CD4-positive, alpha-beta T cell treated with Interleukin-17A for 4 hours (primary cell): ENCODE data around the gene TAF11.
"Not testable (repeated sequence)": the region's sequence is repeated elsewhere in the genome, so short reads cannot be mapped to it uniquely, and the experiment has no call there.

Source experiments
- DNase-seq: peaks from one replicate; pipeline ENCODE4 v3.0.0-alpha.2; 2020; ENCODE audit warnings: mixed read lengths

Gene TAF11

DNA sequence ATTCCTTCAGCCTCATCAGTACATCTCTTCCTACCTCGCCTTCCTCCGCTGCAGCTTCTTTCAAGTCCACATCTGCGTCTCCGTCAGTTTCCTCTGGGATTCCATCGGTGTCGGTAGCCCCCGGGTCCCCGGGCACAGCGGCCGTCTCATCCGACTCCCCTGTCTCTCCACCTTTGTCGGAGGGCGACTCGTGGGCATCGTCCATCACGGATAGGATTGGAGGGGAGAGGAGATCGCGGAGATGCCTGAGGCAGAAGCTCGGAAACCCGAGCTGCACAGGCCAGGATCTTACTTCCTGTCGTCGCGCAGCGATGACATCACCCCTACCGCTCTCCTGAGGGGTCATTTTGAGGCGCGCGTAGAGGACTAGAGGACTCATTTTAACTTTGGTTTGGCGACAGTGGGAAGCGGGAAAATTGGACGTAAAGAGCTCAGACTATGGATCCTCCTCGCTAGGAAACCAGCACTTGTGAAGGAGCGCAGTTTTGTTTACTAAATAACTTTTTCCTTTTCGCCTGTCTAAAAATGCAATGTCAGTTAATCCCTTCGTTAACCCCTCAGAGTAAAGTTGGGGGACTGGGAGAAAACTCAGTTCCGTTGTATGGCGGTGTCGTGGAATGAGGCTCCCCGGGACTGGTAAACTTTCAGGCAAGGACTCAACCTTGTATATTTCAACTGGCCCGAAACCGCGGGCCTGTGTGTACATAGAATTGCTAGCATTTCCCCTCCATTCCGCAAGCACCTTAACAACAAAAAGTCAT lies at the start of gene TAF11:
TSS of gene TAF11 (minus strand) at position 290 of the 761 bp plus-strand sequence. CDS start at position 205, 85 bp downstream.
- DNase-seq: peak; percentile 92

DNA sequence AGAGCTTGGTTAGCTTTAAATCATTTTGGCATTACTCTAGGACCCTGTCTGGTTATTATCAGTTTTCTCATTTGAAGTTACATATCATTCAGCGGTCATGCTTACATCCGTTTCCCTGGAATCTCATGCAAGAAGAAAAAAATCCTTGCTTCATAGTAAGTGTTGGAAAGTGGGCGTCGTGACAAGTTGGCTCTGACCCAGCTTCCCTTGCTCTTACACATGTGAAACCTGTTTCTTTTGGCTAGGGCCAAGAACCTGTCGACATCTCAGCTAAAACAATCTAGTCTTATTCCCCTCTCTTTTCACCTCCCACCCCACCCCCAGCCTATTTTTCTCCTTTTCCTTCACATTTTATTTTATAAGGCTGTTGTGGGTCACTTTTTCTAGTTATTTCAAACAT lies 46.7 kb upstream of the TAF11 start:
- no peak for DNase-seq

DNA sequence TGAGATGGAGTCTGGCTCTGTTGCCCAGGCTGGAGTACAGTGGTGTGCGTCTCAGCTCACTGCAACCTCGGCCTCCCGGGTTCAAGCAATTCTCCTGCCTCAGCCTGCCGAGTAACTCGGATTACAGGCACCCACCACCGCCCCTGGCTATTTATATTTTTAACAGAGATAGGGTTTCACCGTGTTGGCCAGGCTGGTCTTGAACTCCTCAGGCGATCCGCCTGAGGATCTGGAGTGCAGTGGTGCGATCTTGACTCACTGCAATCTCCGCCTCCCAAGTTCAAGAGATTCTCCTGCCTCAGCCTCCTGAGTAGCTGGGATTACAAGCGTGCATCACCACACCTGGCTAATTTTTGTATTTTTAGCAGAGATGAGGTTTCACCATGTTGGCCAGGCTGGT lies 44.4 kb upstream of the TAF11 start:
- DNase-seq: not testable (repeated sequence)

- DNase-seq: no peak
Measured at GRCh38 chr6:34930221-34930620, 42.4 kb upstream of the TAF11 start.

GRCh38 chr6:34929241-34929978 lies 41.6 kb upstream of the TAF11 start:
- DNase-seq: no peak

DNA sequence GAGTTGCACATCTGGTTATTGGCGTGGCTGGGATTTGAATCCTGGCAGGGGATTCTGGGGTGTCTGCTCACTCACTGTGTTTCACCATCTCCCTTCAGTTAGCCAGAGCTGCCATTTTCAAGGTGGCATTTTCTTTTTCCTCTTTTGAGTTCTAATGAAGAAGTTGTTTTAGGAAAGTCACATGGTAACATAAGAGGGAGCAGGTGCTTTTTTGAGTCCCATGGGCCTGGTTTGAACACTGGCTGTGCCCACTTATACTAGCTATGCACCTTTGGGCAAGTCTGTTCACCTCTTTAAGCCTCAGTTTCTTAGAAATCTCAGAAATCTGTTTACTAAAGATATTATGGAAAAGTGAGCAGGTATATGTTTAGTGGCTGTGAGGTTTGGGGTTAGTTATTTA lies 40.9 kb upstream of the TAF11 start:
- no peak for DNase-seq

DNA sequence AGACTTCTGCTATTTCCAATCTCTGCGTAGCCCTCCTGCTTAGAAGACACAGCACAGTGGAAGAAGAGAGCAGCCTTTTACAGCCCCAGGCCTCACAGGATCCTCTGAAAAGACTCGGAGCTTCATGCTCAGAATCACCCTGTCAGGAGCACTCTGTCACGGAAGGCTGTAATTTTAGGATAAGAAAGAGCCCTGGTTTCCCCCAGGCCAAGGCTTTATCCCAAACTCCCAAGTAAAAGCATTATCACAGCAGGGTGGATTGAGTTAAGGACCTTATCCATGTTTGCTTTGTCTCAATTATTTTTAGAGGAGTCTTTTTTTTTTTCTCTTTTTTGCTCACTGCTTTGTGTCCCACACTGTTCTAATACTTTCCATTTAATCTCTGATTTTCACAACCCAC lies 40.4 kb upstream of the TAF11 start:
- no peak for DNase-seq

DNA sequence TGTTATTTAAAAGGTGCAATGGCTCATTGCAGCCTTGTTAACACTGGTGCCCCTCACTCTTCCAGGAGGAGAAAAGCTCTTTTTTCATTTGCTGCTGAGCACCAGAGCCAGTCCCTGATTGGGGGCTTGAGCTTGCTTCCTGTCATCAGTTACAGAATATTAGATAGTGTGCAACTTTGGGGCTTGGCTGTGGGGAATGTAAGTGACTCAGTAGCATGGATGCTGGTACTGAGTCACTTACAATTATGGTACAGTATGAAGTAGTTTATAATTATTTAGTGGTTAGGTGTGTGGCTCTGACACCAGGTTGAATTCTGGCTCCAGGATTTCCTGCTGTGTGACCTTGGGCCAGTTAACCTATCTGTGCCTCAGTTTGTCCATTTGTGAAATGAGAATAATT lies 38.8 kb upstream of the TAF11 start:
- DNase-seq: no peak

DNA sequence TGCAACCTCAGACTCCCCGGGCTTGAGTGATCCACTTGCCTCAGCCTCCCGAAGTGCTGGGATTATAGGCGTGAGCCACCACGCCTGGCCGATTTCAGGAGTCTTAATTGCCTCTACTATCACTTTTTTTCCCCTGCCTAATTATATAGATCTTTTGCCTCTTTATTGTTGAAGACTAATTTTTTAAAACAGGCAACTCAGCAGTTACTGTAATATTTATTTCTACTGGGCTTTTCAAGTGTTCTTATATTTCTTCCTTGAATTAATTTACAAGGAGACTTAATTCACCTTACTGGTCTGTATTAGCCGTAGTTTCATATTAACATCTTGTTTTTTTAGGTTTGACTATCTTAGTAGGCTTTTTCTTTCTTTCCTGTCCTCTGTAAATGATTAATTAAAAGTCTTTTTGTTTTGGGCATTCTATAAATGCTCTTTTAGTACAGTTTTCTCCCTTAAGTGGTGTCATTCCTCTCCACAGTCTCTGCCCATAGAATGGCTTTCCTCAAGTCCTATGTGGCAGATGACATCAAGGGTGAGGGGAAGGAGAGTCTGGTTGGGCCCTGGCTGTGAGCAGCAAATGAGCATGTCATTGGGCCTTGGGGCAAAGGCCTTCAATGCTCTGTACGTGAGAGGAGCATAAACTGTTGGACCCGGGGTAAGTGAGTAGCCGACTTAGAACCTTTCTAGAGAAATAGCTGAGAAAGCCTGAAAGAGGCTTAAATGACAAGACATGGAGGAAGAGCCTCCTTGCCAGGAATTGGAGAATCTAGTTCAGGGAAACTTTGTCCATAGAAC lies 37.2 kb upstream of the TAF11 start:
- no peak for DNase-seq

- DNase-seq: no peak
Measured at GRCh38 chr6:34922177-34922663, 34.4 kb upstream of the TAF11 start.

DNA sequence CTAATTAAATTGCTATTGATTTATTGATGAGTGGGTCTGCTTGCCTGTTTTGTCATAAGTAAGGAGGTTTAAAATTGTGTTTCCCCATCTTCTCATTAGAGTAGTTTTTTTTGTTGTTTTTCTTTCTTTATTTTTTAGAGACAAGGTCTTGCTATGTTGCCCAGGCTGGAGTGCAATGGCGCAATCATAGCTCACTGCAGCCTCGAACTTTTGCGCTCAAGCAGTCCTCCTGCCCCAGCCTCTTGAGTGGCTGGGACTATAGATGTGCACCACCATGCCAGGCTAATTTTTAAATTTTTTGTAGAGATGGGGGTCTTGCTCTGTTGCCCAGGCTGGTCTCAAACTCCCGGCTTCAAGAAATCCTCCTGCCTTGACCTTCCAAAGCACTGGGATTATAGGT lies 32.3 kb upstream of the TAF11 start:
- DNase-seq: no peak

DNA sequence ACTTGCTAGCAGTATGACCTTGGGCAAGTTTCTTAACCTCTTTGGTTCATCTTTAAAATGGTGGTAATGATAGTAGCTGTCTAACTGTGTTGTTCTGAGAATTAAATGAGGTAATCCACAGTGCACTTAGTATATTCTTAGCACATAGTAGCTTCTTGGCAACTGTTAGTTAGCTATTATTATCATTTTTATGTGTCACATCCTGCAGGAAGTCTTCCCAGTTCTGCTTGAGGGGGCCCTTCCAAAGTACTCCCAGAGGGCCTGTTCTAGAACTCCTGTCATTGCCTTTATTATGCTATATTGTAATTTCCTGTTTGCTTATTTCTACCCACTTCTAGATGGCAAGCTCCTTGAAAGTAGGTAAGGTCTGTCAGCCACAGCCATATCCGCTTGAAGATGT lies 31.8 kb upstream of the TAF11 start:
- no peak for DNase-seq

DNA sequence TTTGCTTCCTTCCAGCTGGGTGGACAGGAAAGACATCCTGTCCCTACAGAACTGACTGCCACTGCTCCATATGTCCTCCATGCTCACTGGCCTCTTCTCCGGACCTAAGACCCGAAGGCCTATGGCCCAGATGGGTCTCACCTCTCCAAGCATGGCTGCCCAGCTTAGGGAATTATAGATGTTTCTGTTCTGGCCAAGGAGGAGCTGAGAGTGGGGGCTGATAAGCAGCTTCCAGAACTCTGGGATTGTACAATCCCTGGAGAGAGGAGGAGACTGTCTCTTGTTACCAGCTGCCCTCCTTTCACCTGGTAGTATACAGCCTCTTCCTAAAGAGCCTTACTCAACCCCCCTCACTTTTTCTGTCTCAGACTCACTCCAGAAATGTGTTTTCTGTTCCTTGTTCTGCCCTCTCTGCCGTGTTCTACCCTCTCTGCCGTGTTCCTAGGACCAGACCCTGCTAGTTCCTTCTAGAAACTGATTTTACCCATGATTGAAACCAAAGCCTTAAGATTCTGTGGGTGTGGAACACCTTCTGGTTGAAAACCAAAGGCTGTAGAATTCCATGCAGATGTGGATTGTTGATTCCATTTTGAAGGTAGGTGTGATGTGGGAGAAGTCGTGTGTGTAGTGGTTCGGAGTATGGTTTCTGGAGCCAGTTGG lies 29.9 kb upstream of the TAF11 start:
- DNase-seq: no peak

DNA sequence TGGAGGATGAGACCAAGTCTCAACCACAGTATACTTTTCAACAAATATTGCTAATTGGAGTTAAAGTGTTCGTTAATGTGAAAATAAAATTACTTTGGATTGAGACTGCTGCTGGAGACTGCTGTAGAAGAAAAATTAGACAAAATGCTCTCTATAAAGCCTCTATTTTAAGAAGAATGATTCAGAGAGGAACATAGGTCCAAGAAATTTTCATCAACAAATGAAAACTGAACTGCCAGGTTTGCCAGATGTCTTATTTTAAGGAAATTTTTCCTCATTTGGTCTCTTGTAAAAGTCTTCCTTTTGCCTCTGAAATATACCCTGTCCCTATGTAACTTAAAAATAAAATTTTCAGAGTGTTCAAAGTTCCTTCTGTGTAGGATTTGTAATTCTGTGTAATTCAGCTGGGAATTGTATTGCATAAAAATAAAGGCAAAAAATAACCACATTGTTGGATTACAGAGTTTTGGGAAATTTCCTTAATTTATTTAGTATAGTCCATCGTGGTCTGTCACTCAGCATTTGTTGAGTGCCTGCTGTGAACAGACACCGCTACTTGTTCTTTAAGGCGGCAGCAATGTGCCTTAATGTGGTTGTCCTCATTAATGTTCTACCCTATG lies 28.6 kb upstream of the TAF11 start:
- DNase-seq: no peak

DNA sequence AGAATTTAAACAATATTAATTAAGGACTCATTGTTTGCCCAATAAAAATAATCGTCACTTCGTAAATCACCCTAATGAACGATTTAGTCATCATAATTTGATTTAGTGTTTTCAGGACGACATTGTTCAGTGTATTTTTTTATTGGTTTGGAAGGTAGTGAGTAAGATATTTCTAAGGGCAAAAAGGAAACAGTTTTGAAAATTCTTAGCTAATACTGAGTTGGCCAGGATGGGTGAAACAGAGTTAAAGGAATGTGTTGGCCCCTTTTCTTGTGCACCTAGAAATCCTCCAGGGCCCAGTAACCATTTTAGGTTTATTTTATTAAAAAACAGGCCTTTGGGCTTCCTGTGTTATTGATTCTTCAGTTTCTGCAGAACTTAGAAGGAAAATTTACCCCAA lies 26.5 kb upstream of the TAF11 start:
- DNase-seq: no peak

- peak; percentile 51 for DNase-seq
Measured at GRCh38 chr6:34912715-34913464, 25.0 kb upstream of the TAF11 start.

DNA sequence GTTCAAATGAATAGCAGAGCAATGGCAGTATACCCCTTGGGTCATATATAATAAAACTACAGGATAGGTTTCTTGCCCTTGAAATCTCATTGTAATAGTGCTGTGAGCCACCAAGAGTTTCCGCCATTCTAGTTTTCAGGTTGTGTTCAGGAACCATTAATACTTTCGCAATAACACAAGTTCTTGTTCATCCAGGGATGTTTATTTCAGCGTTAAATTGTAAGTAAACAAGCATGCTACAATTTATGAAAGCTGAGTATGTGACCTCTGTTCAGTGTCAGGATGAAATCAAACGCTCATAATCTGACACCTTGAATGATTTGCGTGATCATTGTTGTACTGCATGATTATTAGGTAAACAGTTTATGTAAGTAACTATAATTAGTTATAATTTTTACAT lies 24.0 kb upstream of the TAF11 start:
- no peak for DNase-seq

GRCh38 chr6:34909320-34909883 lies 21.6 kb upstream of the TAF11 start:
- DNase-seq: no peak

DNA sequence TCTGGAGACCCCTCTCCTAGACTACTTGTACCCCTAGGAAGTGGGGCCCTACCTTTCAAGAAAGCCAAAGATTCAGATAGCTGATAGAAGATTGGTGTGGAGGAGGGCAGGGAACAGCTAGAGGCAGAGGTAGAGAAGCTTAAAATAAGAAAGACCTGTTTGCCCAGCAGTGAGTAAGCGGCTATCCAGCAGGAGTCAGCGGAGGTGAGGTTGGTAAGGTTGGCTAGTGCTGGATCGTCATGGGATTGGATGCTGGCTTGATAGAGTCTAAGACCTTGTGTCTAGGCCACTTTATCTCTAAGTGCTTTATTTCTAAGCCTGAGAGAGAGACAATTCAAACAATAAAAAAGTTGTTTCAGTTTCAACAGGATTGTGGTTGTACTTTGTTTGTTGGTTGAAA lies 20.4 kb upstream of the TAF11 start:
- DNase-seq: no peak

- no peak for DNase-seq
Measured at GRCh38 chr6:34906826-34907225, 19.0 kb upstream of the TAF11 start.

DNA sequence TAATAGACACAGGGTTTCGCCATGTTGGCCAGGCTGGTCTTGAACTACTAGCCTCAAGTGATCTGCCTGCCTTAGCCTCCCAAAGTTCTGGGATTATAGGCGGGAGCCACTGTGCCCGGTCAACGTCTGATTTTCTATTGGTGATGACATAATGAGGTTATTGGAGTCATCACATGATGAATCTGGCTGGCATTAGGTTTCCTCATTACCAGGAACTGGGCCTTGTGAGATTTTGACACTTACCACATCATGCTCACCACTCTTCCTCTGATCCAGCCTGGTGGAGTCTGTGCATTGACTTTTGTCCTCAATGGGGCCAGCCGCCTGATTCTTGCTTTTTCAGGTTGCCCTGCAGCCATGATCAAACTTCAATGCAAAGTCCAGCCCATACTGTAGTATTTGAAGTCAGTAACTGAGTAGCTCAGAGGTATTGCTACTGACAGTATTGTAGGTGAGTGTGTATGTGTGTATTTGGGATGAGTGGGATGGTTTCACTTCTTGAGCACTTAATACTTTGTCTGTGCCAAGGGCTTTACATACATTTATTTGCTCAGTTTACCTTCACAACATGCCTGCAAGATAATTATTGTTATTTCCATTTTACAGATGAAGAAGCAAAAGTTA lies 17.3 kb upstream of the TAF11 start:
- DNase-seq: no peak
